ENCODE data around the gene KPNA2. TPM values are rescaled to one million over a fixed set of nuclear protein-coding genes. Genes with fewer than 3 reads are reported as not detected.
A peak's percentile ranks its signal among the peaks of the same experiment; 100 is the strongest.
"Not testable (repeated sequence)": the region's sequence is repeated elsewhere in the genome, so short reads cannot be mapped to it uniquely, and the experiment has no call there.

Gene KPNA2
- total RNA-seq, 3 donors from 2014 or later = 19.7 to 21.9 (median 20.5) TPM

DNA sequence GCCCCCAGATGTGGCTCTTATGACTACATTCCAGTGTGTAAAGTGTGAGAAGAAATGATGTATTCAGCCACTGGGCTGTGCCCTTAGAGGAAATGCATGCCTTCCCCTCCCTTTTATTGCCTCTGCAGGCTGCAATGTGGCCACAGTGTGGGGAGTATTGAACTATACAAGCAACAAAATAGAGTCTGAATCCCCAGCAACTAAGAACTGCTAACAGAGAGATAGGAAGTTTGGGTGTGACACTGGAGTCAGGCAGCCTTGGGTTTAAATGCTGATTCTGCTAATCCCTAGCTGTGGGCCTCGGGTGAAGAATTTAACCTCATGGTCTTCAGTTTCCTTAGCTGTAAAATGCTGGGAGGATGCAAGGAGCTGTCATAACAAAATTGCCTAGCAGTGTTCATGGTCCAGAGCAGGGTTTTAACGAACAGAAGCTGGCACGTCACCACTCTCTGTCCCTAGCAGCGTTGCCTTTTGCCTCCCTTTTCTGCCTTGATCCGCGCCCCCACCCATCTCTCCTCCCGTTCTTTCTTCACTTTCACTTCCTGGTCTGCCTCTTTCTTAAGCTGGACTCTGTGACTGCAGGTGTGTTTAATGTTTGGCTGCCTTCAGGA is 50.3 kb downstream of the KPNA2 start:
- TF ChIP-seq, protein P1, sequence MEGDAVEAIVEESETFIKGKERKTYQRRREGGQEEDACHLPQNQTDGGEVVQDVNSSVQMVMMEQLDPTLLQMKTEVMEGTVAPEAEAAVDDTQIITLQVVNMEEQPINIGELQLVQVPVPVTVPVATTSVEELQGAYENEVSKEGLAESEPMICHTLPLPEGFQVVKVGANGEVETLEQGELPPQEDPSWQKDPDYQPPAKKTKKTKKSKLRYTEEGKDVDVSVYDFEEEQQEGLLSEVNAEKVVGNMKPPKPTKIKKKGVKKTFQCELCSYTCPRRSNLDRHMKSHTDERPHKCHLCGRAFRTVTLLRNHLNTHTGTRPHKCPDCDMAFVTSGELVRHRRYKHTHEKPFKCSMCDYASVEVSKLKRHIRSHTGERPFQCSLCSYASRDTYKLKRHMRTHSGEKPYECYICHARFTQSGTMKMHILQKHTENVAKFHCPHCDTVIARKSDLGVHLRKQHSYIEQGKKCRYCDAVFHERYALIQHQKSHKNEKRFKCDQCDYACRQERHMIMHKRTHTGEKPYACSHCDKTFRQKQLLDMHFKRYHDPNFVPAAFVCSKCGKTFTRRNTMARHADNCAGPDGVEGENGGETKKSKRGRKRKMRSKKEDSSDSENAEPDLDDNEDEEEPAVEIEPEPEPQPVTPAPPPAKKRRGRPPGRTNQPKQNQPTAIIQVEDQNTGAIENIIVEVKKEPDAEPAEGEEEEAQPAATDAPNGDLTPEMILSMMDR (IDR thresholded peaks at IDR 0.05) = no peak
- Histone ChIP-seq H3K4me3 (peak overlapping the region in 1 of 3 donors; percentile 8), H3K4me1 (no peaks in the 10 kb centered on the region), H3K27me3 (no peaks in the 10 kb centered on the region), H3K36me3 (no peaks in the 10 kb centered on the region), H3K9me3 (no peaks in the 10 kb centered on the region), H3K27ac (peak overlapping the region in 1 of 2 donors; percentile 7)
- no peak for DNase-seq (ENCODE audit: low spot score in 2 of 2)
- intact Hi-C loops (cut with DNase I; ENCODE audit: low total_unique reads) = no loop called here

DNA sequence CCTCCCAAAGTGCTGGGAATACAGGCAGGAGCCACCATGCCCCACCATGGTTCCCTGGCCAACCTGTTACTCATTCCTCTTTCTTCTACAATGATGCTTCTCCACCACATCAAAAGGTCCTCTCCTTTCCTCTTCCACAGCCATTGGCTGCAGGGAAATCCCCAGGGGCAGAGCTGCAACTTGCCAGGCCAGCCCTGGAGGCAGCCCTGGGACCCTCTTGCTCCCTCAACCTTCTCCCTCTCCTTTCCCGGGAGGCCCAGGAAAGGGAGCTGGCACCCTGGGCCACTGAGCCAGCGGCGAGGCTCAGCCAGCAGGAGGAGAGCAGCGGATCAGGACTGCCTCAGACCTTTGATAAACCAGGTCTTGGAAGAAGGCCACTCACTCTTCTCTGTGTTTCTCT is 51.1 kb downstream of the KPNA2 start:
- intact Hi-C loops (cut with DNase I; ENCODE audit: low total_unique reads); DNase-seq (ENCODE audit: low spot score in 2 of 2); H3K27ac ChIP-seq; H3K27me3 ChIP-seq; H3K4me3 ChIP-seq; H3K4me1 ChIP-seq; H3K9me3 ChIP-seq; H3K36me3 ChIP-seq: not testable (repeated sequence)

DNA sequence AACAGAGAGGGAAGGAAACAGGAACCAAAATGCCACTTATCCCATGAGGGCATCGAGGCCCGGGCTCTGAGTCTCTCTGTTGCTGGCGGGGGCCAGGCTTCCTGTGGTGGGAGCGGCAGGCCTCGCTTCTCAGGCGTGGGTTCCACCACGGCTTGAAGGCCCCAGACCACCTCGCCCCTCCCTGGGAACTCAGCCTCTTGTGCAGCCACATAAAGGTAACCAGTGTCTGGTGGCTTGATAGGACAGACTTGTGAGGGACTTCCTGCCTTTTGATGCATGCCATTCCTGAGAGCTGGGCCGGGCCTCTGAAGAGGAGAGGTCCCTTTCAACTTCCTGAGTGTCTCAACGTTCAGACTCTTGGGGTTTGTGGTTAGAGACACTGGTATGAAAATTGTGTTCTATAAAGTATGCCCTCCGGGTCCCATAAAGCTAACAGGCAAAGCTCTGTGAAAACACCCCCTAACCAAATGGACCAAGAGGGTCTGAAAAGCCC is 51.6 kb downstream of the KPNA2 start:
- H3K9me3 ChIP-seq; H3K4me3 ChIP-seq; H3K27me3 ChIP-seq; H3K4me1 ChIP-seq; H3K27ac ChIP-seq; DNase-seq (ENCODE audit: low spot score in 2 of 2); H3K36me3 ChIP-seq; intact Hi-C loops (cut with DNase I; ENCODE audit: low total_unique reads): not testable (repeated sequence)

DNA sequence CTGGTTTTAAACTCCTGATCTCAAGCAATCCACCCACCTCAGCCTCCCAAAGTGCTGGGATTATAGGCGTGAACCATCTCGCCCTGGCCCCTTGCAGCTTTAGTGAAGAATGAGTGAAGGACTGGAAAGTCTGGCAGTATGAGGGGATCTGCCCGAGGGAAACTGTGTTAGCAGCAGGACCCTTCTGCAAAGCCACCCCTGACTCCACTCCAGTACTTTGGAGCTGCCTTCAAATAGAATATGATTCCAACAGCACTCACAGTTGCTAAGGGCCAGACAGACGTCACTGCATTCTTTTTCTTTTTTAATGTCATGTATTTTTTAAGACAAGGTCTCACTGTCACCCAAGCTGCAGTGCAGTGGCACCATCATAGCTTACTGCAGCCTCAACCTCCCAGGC is 52.3 kb downstream of the KPNA2 start:
- intact Hi-C loops (cut with DNase I; ENCODE audit: low total_unique reads) = no loop called here

DNA sequence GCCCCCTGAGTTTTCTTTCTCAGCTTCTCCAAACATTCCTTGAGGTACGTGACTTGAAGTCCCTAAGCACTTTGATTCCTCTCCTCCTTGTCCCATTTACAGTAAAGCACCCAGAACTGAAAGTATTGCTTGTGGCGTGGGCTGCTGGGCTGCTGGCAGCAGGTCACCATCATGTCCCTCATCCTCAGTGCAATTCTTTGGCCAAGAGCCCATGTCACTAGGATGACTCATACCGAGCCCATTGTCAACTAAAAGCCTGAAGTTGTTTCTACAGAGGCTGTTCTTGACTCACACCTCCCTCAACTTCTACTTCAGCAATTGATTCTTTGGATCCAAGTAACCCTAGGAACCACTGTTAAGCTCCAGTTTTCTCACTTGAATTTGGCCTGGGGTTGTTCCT is 54.3 kb downstream of the KPNA2 start:
- Histone ChIP-seq H3K36me3 (no peaks in the 10 kb centered on the region), H3K4me3 (no peak overlapping the region), H3K27ac (peak overlapping the region in 1 of 2 donors; percentile 33), H3K9me3 (no peaks in the 10 kb centered on the region), H3K4me1 (no peaks in the 10 kb centered on the region), H3K27me3 (no peaks in the 10 kb centered on the region)
- intact Hi-C loops (cut with DNase I; ENCODE audit: low total_unique reads) = no loop called here
- TF ChIP-seq POLR2AphosphoS5 (IDR thresholded peaks at IDR 0.05) (no peak), POLR2A (IDR thresholded peaks at IDR 0.05) (no peak)
- TF ChIP-seq, protein P1 (IDR thresholded peaks at IDR 0.05) = no peak
- peak in 1 of 2 donors; percentile 69 for DNase-seq (ENCODE audit: low spot score in 2 of 2)

More for the DNA sequence above, 52.3 kb downstream of the KPNA2 start:
- no peak for TF ChIP-seq POLR2AphosphoS5 (IDR thresholded peaks at IDR 0.05)
- Histone ChIP-seq H3K9me3 (no peaks in the 10 kb centered on the region), H3K27ac (no peak overlapping the region), H3K4me1 (no peaks in the 10 kb centered on the region), H3K4me3 (no peak overlapping the region), H3K27me3 (no peaks in the 10 kb centered on the region), H3K36me3 (no peaks in the 10 kb centered on the region)
- DNase-seq (ENCODE audit: low spot score in 2 of 2) = no peak

DNA sequence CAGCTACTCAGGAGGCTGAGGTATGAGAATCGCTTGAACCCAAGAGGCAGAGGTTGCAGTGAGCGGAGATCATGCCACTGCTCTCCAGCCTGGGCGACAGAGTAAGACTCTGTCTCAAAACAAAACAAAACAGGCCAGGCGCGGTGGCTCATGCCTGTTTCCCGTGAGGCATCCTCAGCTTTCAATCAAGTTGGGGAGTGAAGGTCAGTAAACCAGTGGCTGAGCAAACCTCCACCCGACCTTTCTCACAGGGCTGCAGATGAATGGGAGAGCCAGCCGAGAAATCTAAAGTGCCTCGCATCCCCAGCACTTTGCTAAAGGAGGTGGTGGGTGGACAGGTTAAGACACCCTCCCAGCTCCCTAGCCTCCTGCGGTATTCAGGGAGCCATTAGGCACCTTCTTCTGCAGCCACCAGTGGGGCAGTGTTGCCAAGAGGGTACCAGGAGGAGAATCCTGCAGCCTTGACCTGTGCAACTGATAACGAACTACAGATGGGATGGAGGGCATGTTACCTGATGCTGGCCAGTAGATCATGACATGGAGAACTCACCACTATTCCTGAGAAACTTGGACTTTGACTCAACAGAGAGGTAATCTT is 59.0 kb downstream of the KPNA2 start:
- H3K27me3 ChIP-seq = no peaks in the 10 kb centered on the region
- no peaks in the 10 kb centered on the region for H3K4me1 ChIP-seq
- no peak overlapping the region for H3K27ac ChIP-seq
- TF ChIP-seq, protein P1 (IDR thresholded peaks at IDR 0.05) = no peak
- TF ChIP-seq POLR2AphosphoS5 (IDR thresholded peaks at IDR 0.05) (no peak), POLR2A (IDR thresholded peaks at IDR 0.05) (no peak)
- no peaks in the 10 kb centered on the region for H3K9me3 ChIP-seq
- no peak overlapping the region for H3K4me3 ChIP-seq
- intact Hi-C loops (cut with DNase I; ENCODE audit: low total_unique reads) = no loop called here
- DNase-seq (ENCODE audit: low spot score in 2 of 2) = no peak
- H3K36me3 ChIP-seq = no peaks in the 10 kb centered on the region

All from breast epithelium (tissue), 4 donors.